Lower leg skin (tissue), 3 donors: ENCODE results near the gene NFAM1.

Experiments
- POLR2A ChIP-seq, 2 donors: fragments of 450-650 bp; IDR thresholded peaks; one replicate each; pipeline ENCODE4 v1.6.1; 2016 to 2017; ENCODE audit warnings: antibody characterized with exemption in 2 of 2, mild to moderate bottlenecking in 1 of 2, moderate library complexity in 1 of 2
- TF ChIP-seq, protein P1 (sequence below), 3 donors: fragments of 450-650 bp; IDR thresholded peaks; one replicate each; pipeline ENCODE4 v1.5.1; 2016; ENCODE audit warnings: antibody characterized with exemption in 3 of 3, mild to moderate bottlenecking in 3 of 3, moderate library complexity in 2 of 3

DNA sequence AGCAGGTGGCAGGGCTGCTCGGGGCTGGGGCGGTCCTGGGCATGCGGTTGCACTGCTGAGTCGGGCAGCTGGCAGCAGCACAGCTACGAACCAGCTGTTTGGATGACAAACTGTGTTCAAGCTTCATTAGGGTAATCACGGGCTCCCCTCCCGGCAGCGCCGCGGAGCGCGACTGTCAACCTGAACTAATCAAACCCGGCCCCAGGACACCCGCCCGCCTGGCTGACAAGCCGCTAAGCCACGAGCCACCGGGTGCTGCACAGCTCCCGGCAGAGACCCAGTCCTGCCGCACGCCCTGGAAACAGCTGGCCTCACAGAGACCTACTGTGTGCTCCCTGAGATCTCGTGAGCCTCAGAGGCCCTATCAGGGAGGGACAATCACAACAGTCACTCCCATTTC, 101.2 kb downstream of the NFAM1 start:
- TF ChIP-seq, protein P1, sequence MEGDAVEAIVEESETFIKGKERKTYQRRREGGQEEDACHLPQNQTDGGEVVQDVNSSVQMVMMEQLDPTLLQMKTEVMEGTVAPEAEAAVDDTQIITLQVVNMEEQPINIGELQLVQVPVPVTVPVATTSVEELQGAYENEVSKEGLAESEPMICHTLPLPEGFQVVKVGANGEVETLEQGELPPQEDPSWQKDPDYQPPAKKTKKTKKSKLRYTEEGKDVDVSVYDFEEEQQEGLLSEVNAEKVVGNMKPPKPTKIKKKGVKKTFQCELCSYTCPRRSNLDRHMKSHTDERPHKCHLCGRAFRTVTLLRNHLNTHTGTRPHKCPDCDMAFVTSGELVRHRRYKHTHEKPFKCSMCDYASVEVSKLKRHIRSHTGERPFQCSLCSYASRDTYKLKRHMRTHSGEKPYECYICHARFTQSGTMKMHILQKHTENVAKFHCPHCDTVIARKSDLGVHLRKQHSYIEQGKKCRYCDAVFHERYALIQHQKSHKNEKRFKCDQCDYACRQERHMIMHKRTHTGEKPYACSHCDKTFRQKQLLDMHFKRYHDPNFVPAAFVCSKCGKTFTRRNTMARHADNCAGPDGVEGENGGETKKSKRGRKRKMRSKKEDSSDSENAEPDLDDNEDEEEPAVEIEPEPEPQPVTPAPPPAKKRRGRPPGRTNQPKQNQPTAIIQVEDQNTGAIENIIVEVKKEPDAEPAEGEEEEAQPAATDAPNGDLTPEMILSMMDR (IDR thresholded peaks at IDR 0.05), result no peak
- no peak for TF ChIP-seq POLR2A (IDR thresholded peaks at IDR 0.05)
